Body of pancreas (tissue), 4 donors: ENCODE data around the gene DYNC1I1. TPM values are rescaled to one million over a fixed set of nuclear protein-coding genes. Genes with fewer than 3 reads are reported as not detected.

Experiments used
- ATAC-seq: fragments of 150-250 bp; one replicate; pipeline ENCODE4 v1.9.1; 2016
- DNase-seq, 4 donors: peaks; one replicate each; pipeline ENCODE4 v3.0.0-alpha.2; 2019
- H3K27ac ChIP-seq, 4 donors: fragments of 200-600 bp; sonication (generic); 1 replicate in 3 of 4; 2 replicates in 1 of 4; pipeline versions ENCODE4 v1.5.1 to v1.6.1; 2016 to 2019; ENCODE audit warnings: mild to moderate bottlenecking in 1 of 4, mixed read lengths in 1 of 4, moderate library complexity in 1 of 4
- H3K27me3 ChIP-seq, 2 donors: fragments of 200-600 bp; sonication (generic); one replicate each; pipeline ENCODE4 v1.6.0; 2016; ENCODE audit warnings: mild to moderate bottlenecking in 1 of 2
- H3K36me3 ChIP-seq, 2 donors: fragments of 200-600 bp; sonication (generic); replicated peaks in 1 of 2; 2 replicates each; pipeline ENCODE4 v1.5.1; 2016; ENCODE audit warnings: low read depth in 2 of 2; ENCODE audit not compliant: insufficient read depth in 1 of 2
- H3K4me1 ChIP-seq: fragments of 200-600 bp; sonication (generic); one replicate; pipeline ENCODE4 v1.6.0; 2016
- H3K4me3 ChIP-seq, 2 donors: fragments of 200-600 bp; sonication (generic); 1 replicate in 1 of 2; 2 replicates in 1 of 2; pipeline ENCODE4 v1.5.1; 2016 to 2019
- H3K9me3 ChIP-seq, 3 donors: fragments of 200-600 bp; sonication (generic); 1 replicate in 2 of 3; 2 replicates in 1 of 3; pipeline ENCODE4 v1.5.1; 2016
- CTCF ChIP-seq, 7 experiments: fragments of 450-650 bp in 4 of 7; fragments of 200-600 bp in 3 of 7; sonication (generic) in 3 of 7; IDR thresholded peaks; one replicate each; pipeline ENCODE4 v1.5.1; 2016 to 2019; ENCODE audit warnings: antibody characterized with exemption in 7 of 7
- POLR2A ChIP-seq, 3 donors: fragments of 450-650 bp; IDR thresholded peaks; one replicate each; pipeline ENCODE4 v1.6.1; 2016; ENCODE audit warnings: antibody characterized with exemption in 3 of 3, mild to moderate bottlenecking in 2 of 3
- WGBS, 2 donors: methylation state at CpG; one replicate each; pipeline ENCODE4 v1.1.5; 2017; 5-methylcytosine and 5-hydroxymethylcytosine counted together
- intact Hi-C: fragments of 100-400 bp; cut with DNase I; formaldehyde crosslinking; loops from one replicate; pipeline ENCODE4 v1.15.1; 2023
- total RNA-seq, 2 donors: library from RNA; depleted of rRNA; stranded (reverse); fragments of >200 nt; gene quantifications; one replicate each; pipeline ENCODE4 v1.1.0, GENCODE V29; 2016

Gene DYNC1I1
- total RNA-seq, 2 donors from 2014 or later = 1.3 to 4.2 TPM

GRCh38 chr7:96084881-96085553 is 312.7 kb downstream of the DYNC1I1 start:
- WGBS, 2 donors = 91 to 94% methylated on average over 1 of the region's 1 CpG
- intact Hi-C loops = no loop called here
- DNase-seq = no peak

GRCh38 chr7:96085953-96086352 is 313.6 kb downstream of the DYNC1I1 start:
- H3K27me3 ChIP-seq = no peaks in the 10 kb centered on the region
- ATAC-seq (no peak), DNase-seq (no peak)
- TF ChIP-seq POLR2A (IDR thresholded peaks at IDR 0.05) (no peak), CTCF (IDR thresholded peaks at IDR 0.05) (no peak)
- no peak overlapping the region for H3K4me3 ChIP-seq
- intact Hi-C loops = no loop called here
- no peak overlapping the region for H3K27ac ChIP-seq
- H3K36me3 ChIP-seq = no peaks in the 10 kb centered on the region
- no peaks in the 10 kb centered on the region for H3K9me3 ChIP-seq
- H3K4me1 ChIP-seq = peaks cover 16% of the 10 kb centered on the region
- WGBS, 2 donors = 18 to 28% methylated on average over 3 of the region's 3 CpGs

More at GRCh38 chr7:96084881-96085553, 312.7 kb downstream of the DYNC1I1 start:
- no peaks in the 10 kb centered on the region for H3K9me3 ChIP-seq
- no peak overlapping the region for H3K4me3 ChIP-seq
- ATAC-seq = no peak
- TF ChIP-seq POLR2A (IDR thresholded peaks at IDR 0.05) = no peak
- no peak for TF ChIP-seq CTCF (IDR thresholded peaks at IDR 0.05)
- H3K4me1 ChIP-seq = peaks cover 16% of the 10 kb centered on the region
- no peak overlapping the region for H3K27ac ChIP-seq
- H3K27me3 ChIP-seq = no peaks in the 10 kb centered on the region
- H3K36me3 ChIP-seq = no peaks in the 10 kb centered on the region

- 21 to 28% methylated on average over 5 of the region's 5 CpGs for WGBS, 2 donors
- Histone ChIP-seq H3K27me3 (no peaks in the 10 kb centered on the region), H3K9me3 (no peaks in the 10 kb centered on the region), H3K27ac (no peak overlapping the region), H3K4me3 (no peak overlapping the region), H3K36me3 (no peaks in the 10 kb centered on the region), H3K4me1 (peaks cover 16% of the 10 kb centered on the region)
- no peak for DNase-seq
- TF ChIP-seq POLR2A (IDR thresholded peaks at IDR 0.05) (no peak), CTCF (IDR thresholded peaks at IDR 0.05) (no peak)
- ATAC-seq = peak; percentile 52
- intact Hi-C loops = no loop called here
Measured at GRCh38 chr7:96088579-96088978, 316.2 kb downstream of the DYNC1I1 start.

GRCh38 chr7:96089511-96089910 is 317.2 kb downstream of the DYNC1I1 start:
- H3K4me3 ChIP-seq = no peak overlapping the region
- no peaks in the 10 kb centered on the region for H3K27me3 ChIP-seq
- intact Hi-C loops = no loop called here
- 75 to 81% methylated on average over 3 of the region's 3 CpGs for WGBS, 2 donors
- H3K27ac ChIP-seq = no peak overlapping the region
- TF ChIP-seq POLR2A (IDR thresholded peaks at IDR 0.05) (no peak), CTCF (IDR thresholded peaks at IDR 0.05) (no peak)
- ATAC-seq (no peak), DNase-seq (no peak)
- H3K9me3 ChIP-seq = no peaks in the 10 kb centered on the region
- no peaks in the 10 kb centered on the region for H3K36me3 ChIP-seq
- peaks cover 16% of the 10 kb centered on the region for H3K4me1 ChIP-seq

- intact Hi-C loops = no loop called here
Measured at GRCh38 chr7:96090756-96091155, 318.4 kb downstream of the DYNC1I1 start.

More at GRCh38 chr7:96090756-96091155, 318.4 kb downstream of the DYNC1I1 start:
- ATAC-seq (no peak), DNase-seq (no peak)
- WGBS, 2 donors = 85 to 93% methylated on average over 6 of the region's 6 CpGs
- H3K27ac ChIP-seq = no peak overlapping the region
- no peaks in the 10 kb centered on the region for H3K27me3 ChIP-seq
- peaks cover 6% of the 10 kb centered on the region for H3K4me1 ChIP-seq
- no peaks in the 10 kb centered on the region for H3K36me3 ChIP-seq
- no peak for TF ChIP-seq CTCF (IDR thresholded peaks at IDR 0.05)
- TF ChIP-seq POLR2A (IDR thresholded peaks at IDR 0.05) = no peak
- no peaks in the 10 kb centered on the region for H3K9me3 ChIP-seq
- H3K4me3 ChIP-seq = no peak overlapping the region
